Gastrocnemius medialis (tissue), 4 donors: Measurements from ENCODE around the gene LTBP1. TPM values are rescaled to one million over a fixed set of nuclear protein-coding genes. Genes with fewer than 3 reads are reported as not detected.
"Not testable (repeated sequence)": the region's sequence is repeated elsewhere in the genome, so short reads cannot be mapped to it uniquely, and the experiment has no call there.

ENCODE experiments used
- ATAC-seq, 2 donors: fragments of 150-250 bp; one replicate each; pipeline ENCODE4 v1.9.1; 2016
- DNase-seq, 2 donors: peaks; one replicate each; pipeline ENCODE4 v3.0.0-alpha.2; 2019
- H3K27ac ChIP-seq, 4 donors: fragments of 200-600 bp; sonication (generic); 1 replicate in 1 of 4; 2 replicates in 3 of 4; pipeline ENCODE4 v1.5.1; 2016 to 2018; ENCODE audit warnings: mild to moderate bottlenecking in 2 of 4, moderate library complexity in 1 of 4
- H3K27me3 ChIP-seq, 3 donors: fragments of 200-600 bp; sonication (generic) in 2 of 3; 1 replicate in 1 of 3; 2 replicates in 2 of 3; pipeline versions ENCODE4 v1.5.1 to v1.6.0; 2016 to 2019; ENCODE audit warnings: mild to moderate bottlenecking in 1 of 3, moderate library complexity in 1 of 3
- H3K36me3 ChIP-seq, 2 donors: fragments of 200-600 bp; sonication (generic) in 1 of 2; one replicate each; pipeline ENCODE4 v1.5.1; 2017 to 2018
- H3K4me1 ChIP-seq, 2 donors: fragments of 200-600 bp; sonication (generic) in 1 of 2; one replicate each; pipeline ENCODE4 v1.5.1; 2016 to 2017; ENCODE audit warnings: mild to moderate bottlenecking in 2 of 2
- H3K4me3 ChIP-seq, 4 donors: fragments of 200-600 bp; sonication (generic) in 3 of 4; 1 replicate in 1 of 4; 2 replicates in 3 of 4; pipeline ENCODE4 v1.5.1; 2016 to 2019; ENCODE audit warnings: mild to moderate bottlenecking in 2 of 4
- H3K9me3 ChIP-seq, 3 donors: fragments of 200-600 bp; sonication (generic) in 2 of 3; 1 replicate in 1 of 3; 2 replicates in 2 of 3; pipeline ENCODE4 v1.5.1; 2016 to 2019
- CTCF ChIP-seq, 5 experiments: fragments of 450-650 bp in 3 of 5; fragments of 200-600 bp in 2 of 5; sonication (generic) in 2 of 5; IDR thresholded peaks in 4 of 5; conservative IDR thresholded peaks in 1 of 5; 1 replicate in 4 of 5; 2 replicates in 1 of 5; pipeline ENCODE4 v1.5.1; 2016 to 2019; ENCODE audit warnings: antibody characterized with exemption in 5 of 5, mild to moderate bottlenecking in 3 of 5, moderate library complexity in 3 of 5
- POLR2A ChIP-seq, 2 donors: fragments of 450-650 bp; IDR thresholded peaks; one replicate each; pipeline ENCODE4 v1.6.1; 2017; ENCODE audit warnings: antibody characterized with exemption in 2 of 2, mild to moderate bottlenecking in 2 of 2, moderate library complexity in 2 of 2
- in situ Hi-C, 4 donors: fragments of 200-750 bp; cut with MboI; loops; one replicate each; pipeline versions ENCODE4 v1.15.0 to v1.8.0; 2017; ENCODE audit warnings: low sequenced_read_pairs in 4 of 4
- intact Hi-C: fragments of 100-400 bp; cut with DNase I; formaldehyde crosslinking; loops from one replicate; pipeline ENCODE4 v1.15.1; 2023; ENCODE audit warnings: low total_unique reads
- total RNA-seq, 4 donors: library from RNA; depleted of rRNA; stranded (reverse); fragments of >200 nt; gene quantifications; one replicate each; pipeline versions ENCODE4 v1.1.0 to v1.2.3, GENCODE V29; 2016

LTBP1 gene
- total RNA-seq, 4 donors from 2014 or later, result 8.0 to 42.8 (median 18.4) TPM

DNA sequence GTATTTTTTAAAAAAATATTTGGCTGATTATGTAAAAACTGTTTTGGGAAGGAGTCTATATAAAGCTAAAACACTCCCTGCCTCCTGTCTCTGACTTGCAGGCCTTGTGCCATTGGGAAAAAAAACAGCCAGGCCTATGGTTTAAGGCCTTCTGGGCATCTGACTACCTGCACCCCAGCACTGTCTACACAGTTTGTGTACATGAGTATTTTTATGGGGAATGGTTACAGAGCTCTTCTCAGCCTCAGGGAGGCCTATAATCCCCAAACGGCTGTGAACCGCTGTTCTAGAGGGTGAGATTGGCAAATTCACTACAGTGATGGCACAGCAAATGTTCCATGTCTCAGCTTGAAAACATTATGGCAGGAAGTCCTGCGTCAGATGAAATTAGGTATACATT lies 96.1 kb downstream of the LTBP1 start:
- no peaks in the 10 kb centered on the region for H3K4me1 ChIP-seq
- no peaks in the 10 kb centered on the region for H3K9me3 ChIP-seq
- in situ Hi-C loops, result loop anchor here in 3 of 4 donors (25.0 kb wide), 1 partner anchor 544 kb away; the partner anchor contains the start of gene FAM98A (in 3 of the 3)
- no peak for ATAC-seq
- TF ChIP-seq CTCF (IDR thresholded peaks at IDR 0.05 in 4 of 5, conservative IDR thresholded peaks at IDR 0.05 in 1 of 5), result no peak
- TF ChIP-seq POLR2A (IDR thresholded peaks at IDR 0.05), result no peak
- intact Hi-C loops, result no loop called here
- H3K27ac ChIP-seq, result no peak overlapping the region
- no peaks in the 10 kb centered on the region for H3K36me3 ChIP-seq
- H3K27me3 ChIP-seq, result no peaks in the 10 kb centered on the region
- H3K4me3 ChIP-seq, result no peak overlapping the region
- no peak for DNase-seq

DNA sequence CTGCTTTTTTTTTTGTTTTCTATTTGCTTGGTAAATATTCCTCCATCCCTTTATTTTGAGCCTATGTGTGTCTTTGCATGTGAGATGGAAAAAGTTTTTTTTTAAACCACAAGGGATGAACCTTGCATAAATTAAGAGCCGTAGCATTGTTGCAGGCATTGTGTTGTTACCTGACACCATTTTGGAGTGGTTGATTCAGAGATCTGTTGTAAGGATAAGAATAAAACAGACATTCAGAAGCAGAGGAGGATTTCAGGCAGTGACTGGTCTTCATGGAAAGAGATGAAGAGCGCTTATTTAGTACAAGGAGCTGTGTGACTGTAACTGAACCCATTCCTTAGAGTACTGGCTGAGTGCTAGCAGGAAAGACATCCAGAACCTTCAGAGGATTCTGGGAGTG lies 101.2 kb downstream of the LTBP1 start:
- ATAC-seq, result no peak
- in situ Hi-C loops, result loop anchor here in 3 of 4 donors (25.0 kb wide), 1 partner anchor 539 kb away; the partner anchor contains the start of gene FAM98A (in 3 of the 3)
- intact Hi-C loops, result no loop called here
- no peak overlapping the region for H3K27ac ChIP-seq
- no peaks in the 10 kb centered on the region for H3K27me3 ChIP-seq
- no peak for DNase-seq
- peaks cover 6 to 7% of the 10 kb centered on the region in 2 donors for H3K4me1 ChIP-seq
- TF ChIP-seq POLR2A (IDR thresholded peaks at IDR 0.05) (no peak), CTCF (IDR thresholded peaks at IDR 0.05 in 4 of 5, conservative IDR thresholded peaks at IDR 0.05 in 1 of 5) (no peak)
- H3K4me3 ChIP-seq, result no peak overlapping the region
- H3K9me3 ChIP-seq, result no peaks in the 10 kb centered on the region
- no peaks in the 10 kb centered on the region for H3K36me3 ChIP-seq

GRCh38 chr2:33051586-33052360 lies 105.0 kb downstream of the LTBP1 start:
- in situ Hi-C loops, result no loop called here
- Histone ChIP-seq H3K9me3 (no peaks in the 10 kb centered on the region), H3K4me1 (peaks cover 6 to 7% of the 10 kb centered on the region in 2 donors), H3K36me3 (no peaks in the 10 kb centered on the region), H3K4me3 (no peak overlapping the region), H3K27me3 (no peaks in the 10 kb centered on the region), H3K27ac (no peak overlapping the region)
- DNase-seq (peak in 1 of 2 donors; percentile 23), ATAC-seq (peak; percentile 58 to 64)
- intact Hi-C loops, result no loop called here
- TF ChIP-seq CTCF (IDR thresholded peaks at IDR 0.05 in 4 of 5, conservative IDR thresholded peaks at IDR 0.05 in 1 of 5) (no peak), POLR2A (IDR thresholded peaks at IDR 0.05) (no peak)

DNA sequence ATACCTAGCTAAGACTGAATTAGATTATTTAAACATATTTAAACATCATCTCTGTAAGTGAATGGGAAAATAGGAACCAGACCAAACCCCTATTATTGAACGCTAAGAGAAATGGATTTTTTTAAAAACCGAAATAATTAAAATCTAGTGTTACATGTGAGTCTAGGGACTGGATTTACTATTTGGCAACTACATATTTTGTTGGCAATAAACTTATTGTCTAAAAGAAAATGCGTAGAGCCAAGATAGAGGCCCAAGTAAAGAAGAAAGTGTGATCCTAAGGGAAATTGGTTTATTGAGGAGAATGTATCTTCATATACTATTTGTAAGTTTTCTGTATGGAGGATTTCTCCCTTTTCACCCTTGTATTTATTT lies 105.6 kb downstream of the LTBP1 start:
- peaks cover 6 to 7% of the 10 kb centered on the region in 2 donors for H3K4me1 ChIP-seq
- intact Hi-C loops (no loop called here), in situ Hi-C loops (no loop called here)
- no peaks in the 10 kb centered on the region for H3K36me3 ChIP-seq
- DNase-seq (no peak), ATAC-seq (no peak)
- H3K27ac ChIP-seq, result no peak overlapping the region
- no peaks in the 10 kb centered on the region for H3K9me3 ChIP-seq
- TF ChIP-seq POLR2A (IDR thresholded peaks at IDR 0.05), result no peak
- no peak for TF ChIP-seq CTCF (IDR thresholded peaks at IDR 0.05 in 4 of 5, conservative IDR thresholded peaks at IDR 0.05 in 1 of 5)
- no peaks in the 10 kb centered on the region for H3K27me3 ChIP-seq
- H3K4me3 ChIP-seq, result no peak overlapping the region

GRCh38 chr2:33052795-33053194 lies 106.0 kb downstream of the LTBP1 start:
- H3K36me3 ChIP-seq, H3K4me1 ChIP-seq, intact Hi-C loops, H3K27ac ChIP-seq, H3K4me3 ChIP-seq, in situ Hi-C loops, H3K9me3 ChIP-seq, ATAC-seq, DNase-seq, H3K27me3 ChIP-seq: not testable (repeated sequence)
